Mesenchymal stem cell (in vitro differentiated cells and primary cell): ENCODE measurements around the gene PARP11.

Source experiments
- DNase-seq: peaks from one replicate; pipeline ENCODE4 v3.0.0-alpha.2; 2013
- H2AFZ ChIP-seq: one replicate; pipeline ENCODE4 v1.6.1; 2013; ENCODE audit warnings: low read depth, mild to moderate bottlenecking, control low read depth, inconsistent platforms, low read length, moderate library complexity
- H2AK5ac ChIP-seq: 2 replicates; pipeline ENCODE4 v1.6.1; 2013; ENCODE audit warnings: low read length, moderate library complexity, mild to moderate bottlenecking, inconsistent platforms; ENCODE audit not compliant: severe bottlenecking
- H2BK120ac ChIP-seq: one replicate; pipeline ENCODE4 v1.6.1; 2013; ENCODE audit warnings: low read depth, mild to moderate bottlenecking, inconsistent platforms, low read length, moderate library complexity
- H2BK12ac ChIP-seq, 2 experiments: one replicate each; pipeline ENCODE4 v1.6.1; 2013; ENCODE audit warnings: inconsistent platforms in 2 of 2, low read length in 2 of 2, mild to moderate bottlenecking in 2 of 2, moderate library complexity in 2 of 2, control low read depth in 1 of 2
- H2BK15ac ChIP-seq: one replicate; pipeline ENCODE4 v1.6.1; 2013; ENCODE audit warnings: mild to moderate bottlenecking, low read depth, inconsistent platforms; ENCODE audit not compliant: poor library complexity, severe bottlenecking
- H2BK5ac ChIP-seq: 2 replicates; pipeline ENCODE4 v1.6.1; 2013; ENCODE audit warnings: low read depth, mild to moderate bottlenecking, low read length, control low read depth, inconsistent platforms; ENCODE audit not compliant: poor library complexity, severe bottlenecking
- H3K14ac ChIP-seq, 2 experiments: one replicate each; pipeline ENCODE4 v1.6.1; 2013; ENCODE audit warnings: inconsistent platforms in 2 of 2, low read length in 2 of 2, control low read depth in 1 of 2, mild to moderate bottlenecking in 1 of 2, moderate library complexity in 1 of 2
- H3K18ac ChIP-seq, 2 experiments: one replicate each; pipeline ENCODE4 v1.6.1; 2013; ENCODE audit warnings: inconsistent platforms in 2 of 2, low read length in 2 of 2, control low read depth in 1 of 2, low read depth in 1 of 2, mild to moderate bottlenecking in 1 of 2
- H3K23ac ChIP-seq, 2 experiments: one replicate each; pipeline ENCODE4 v1.6.1; 2013; ENCODE audit warnings: inconsistent platforms in 2 of 2, low read length in 2 of 2, mild to moderate bottlenecking in 2 of 2, moderate library complexity in 2 of 2, control low read depth in 1 of 2
- H3K27ac ChIP-seq: 2 replicates; pipeline ENCODE4 v1.5.1; 2013; ENCODE audit warnings: mild to moderate bottlenecking, moderate library complexity, low read length, control low read depth, inconsistent platforms; ENCODE audit not compliant: poor library complexity, severe bottlenecking
- H3K27me3 ChIP-seq, 2 experiments: 2 replicates each; pipeline versions ENCODE4 v1.6.1 to v1.7.0; 2013; ENCODE audit warnings: low read length in 2 of 2, mild to moderate bottlenecking in 2 of 2, moderate library complexity in 2 of 2, control low read depth in 1 of 2, inconsistent platforms in 1 of 2; ENCODE audit not compliant: control insufficient read depth in 1 of 2, insufficient read depth in 1 of 2
- H3K36me3 ChIP-seq, 2 experiments: 2 replicates each; pipeline versions ENCODE4 v1.6.1 to v1.7.0; 2013; ENCODE audit warnings: low read length in 2 of 2, control low read depth in 1 of 2, inconsistent platforms in 1 of 2, low read depth in 1 of 2, mild to moderate bottlenecking in 1 of 2; ENCODE audit not compliant: insufficient read depth in 2 of 2, control insufficient read depth in 1 of 2
- H3K4ac ChIP-seq, 2 experiments: one replicate each; pipeline ENCODE4 v1.6.1; 2013; ENCODE audit warnings: inconsistent platforms in 2 of 2, low read length in 2 of 2, mild to moderate bottlenecking in 2 of 2, moderate library complexity in 2 of 2, control low read depth in 1 of 2, low read depth in 1 of 2
- H3K4me1 ChIP-seq: 2 replicates; pipeline ENCODE4 v1.6.1; 2013; ENCODE audit warnings: low read depth, low read length, control low read depth; ENCODE audit not compliant: control insufficient read depth, insufficient read depth
- H3K4me2 ChIP-seq: 2 replicates; pipeline ENCODE4 v1.6.1; 2013; ENCODE audit warnings: low read length, mild to moderate bottlenecking, inconsistent platforms; ENCODE audit not compliant: poor library complexity, severe bottlenecking
- H3K4me3 ChIP-seq, 2 experiments: 2 replicates each; pipeline versions ENCODE4 v1.5.1 to v1.7.0; 2013; ENCODE audit warnings: low read length in 2 of 2, mild to moderate bottlenecking in 2 of 2, control low read depth in 1 of 2, low read depth in 1 of 2; ENCODE audit not compliant: insufficient read depth in 1 of 2
- H3K79me1 ChIP-seq: replicated peaks from 2 replicates; pipeline ENCODE4 v1.6.1; 2013; ENCODE audit warnings: mild to moderate bottlenecking, control low read depth, low read length, inconsistent platforms; ENCODE audit not compliant: poor library complexity, severe bottlenecking
- H3K9ac ChIP-seq: 2 replicates; pipeline ENCODE4 v1.7.0; 2013; ENCODE audit warnings: mild to moderate bottlenecking, low read length, moderate library complexity
- H3K9me3 ChIP-seq: 2 replicates; pipeline ENCODE4 v1.7.0; 2013; ENCODE audit warnings: mild to moderate bottlenecking, low read length; ENCODE audit not compliant: control insufficient read depth
- H4K8ac ChIP-seq: one replicate; pipeline ENCODE4 v1.6.1; 2013; ENCODE audit warnings: inconsistent platforms, mild to moderate bottlenecking, low read length, moderate library complexity
- H4K91ac ChIP-seq: one replicate; pipeline ENCODE4 v1.6.1; 2013; ENCODE audit warnings: mild to moderate bottlenecking, low read length, inconsistent platforms
- WGBS: methylation state at CpG from one replicate; pipeline ENCODE4 v1.1.7; 2013; ENCODE audit warnings: mixed read lengths; 5-methylcytosine and 5-hydroxymethylcytosine counted together

Gene PARP11

GRCh38 chr12:3898756-3899155 is 25.6 kb upstream of the PARP11 start:
- Histone ChIP-seq H3K9ac (no peak overlapping the region), H3K9me3 (no peaks in the 10 kb centered on the region), H2AFZ (no peak overlapping the region), H4K91ac (no peak overlapping the region), H3K4me1 (no peaks in the 10 kb centered on the region), H3K27me3 (peaks cover 6 to 36% of the 10 kb centered on the region in 2 experiments), H3K4ac (no peak overlapping the region), H3K23ac (no peak overlapping the region), H3K18ac (no peak overlapping the region), H3K27ac (no peak overlapping the region), H3K79me1 (no peaks in the 10 kb centered on the region), H3K14ac (no peak overlapping the region), H3K4me2 (no peak overlapping the region), H2BK12ac (no peak overlapping the region), H2BK5ac (no peak overlapping the region), H4K8ac (no peak overlapping the region), H3K4me3 (no peak overlapping the region), H2BK120ac (no peak overlapping the region), H2BK15ac (no peak overlapping the region), H3K36me3 (no peaks in the 10 kb centered on the region), H2AK5ac (no peak overlapping the region)
- 95% methylated on average over 3 of the region's 3 CpGs for WGBS
- no peak for DNase-seq

GRCh38 chr12:3897371-3897971 is 24.3 kb upstream of the PARP11 start:
- Histone ChIP-seq H3K18ac (no peak overlapping the region), H3K27me3 (peaks cover 9 to 46% of the 10 kb centered on the region in 2 experiments), H3K4me1 (no peaks in the 10 kb centered on the region), H2BK15ac (no peak overlapping the region), H2AK5ac (no peak overlapping the region), H4K91ac (no peak overlapping the region), H3K36me3 (no peaks in the 10 kb centered on the region), H3K4ac (no peak overlapping the region), H3K79me1 (no peaks in the 10 kb centered on the region), H3K4me2 (no peak overlapping the region), H2BK5ac (no peak overlapping the region), H2AFZ (no peak overlapping the region), H3K9me3 (no peaks in the 10 kb centered on the region), H3K27ac (no peak overlapping the region), H2BK120ac (no peak overlapping the region), H3K9ac (no peak overlapping the region), H4K8ac (no peak overlapping the region), H3K14ac (no peak overlapping the region), H3K23ac (no peak overlapping the region), H3K4me3 (no peak overlapping the region), H2BK12ac (no peak overlapping the region)
- DNase-seq = no peak
- 90% methylated on average over 7 of the region's 7 CpGs for WGBS

- Histone ChIP-seq H3K14ac (no peak overlapping the region), H3K4me2 (no peak overlapping the region), H2AK5ac (no peak overlapping the region), H3K27me3 (peaks cover 12 to 52% of the 10 kb centered on the region in 2 experiments), H3K23ac (no peak overlapping the region), H3K36me3 (no peaks in the 10 kb centered on the region), H3K9ac (no peak overlapping the region), H3K4ac (no peak overlapping the region), H2BK5ac (no peak overlapping the region), H3K9me3 (no peaks in the 10 kb centered on the region), H2BK120ac (no peak overlapping the region), H4K8ac (no peak overlapping the region), H2AFZ (no peak overlapping the region), H3K79me1 (no peaks in the 10 kb centered on the region), H3K4me1 (no peaks in the 10 kb centered on the region), H3K27ac (no peak overlapping the region), H3K18ac (no peak overlapping the region), H2BK12ac (no peak overlapping the region), H3K4me3 (no peak overlapping the region), H2BK15ac (no peak overlapping the region), H4K91ac (no peak overlapping the region)
- WGBS = 59% methylated on average over 2 of the region's 2 CpGs
- peak; percentile 35 for DNase-seq
Observed at GRCh38 chr12:3896801-3897351, 23.7 kb upstream of the PARP11 start.

- no peak overlapping the region for H3K18ac ChIP-seq
- H2BK12ac ChIP-seq = no peak overlapping the region
- no peak overlapping the region for H2BK15ac ChIP-seq
- no peaks in the 10 kb centered on the region for H3K9me3 ChIP-seq
- no peak overlapping the region for H2AFZ ChIP-seq
- H3K4ac ChIP-seq = no peak overlapping the region
- H3K27me3 ChIP-seq = peaks cover 15 to 57% of the 10 kb centered on the region in 2 experiments
- H3K9ac ChIP-seq = no peak overlapping the region
- no peak for DNase-seq
- H3K4me1 ChIP-seq = no peaks in the 10 kb centered on the region
- H3K14ac ChIP-seq = no peak overlapping the region
- no peak overlapping the region for H4K91ac ChIP-seq
- H3K36me3 ChIP-seq = no peaks in the 10 kb centered on the region
- H3K79me1 ChIP-seq = no peaks in the 10 kb centered on the region
- H3K23ac ChIP-seq = no peak overlapping the region
- H3K27ac ChIP-seq = no peak overlapping the region
- no peak overlapping the region for H2AK5ac ChIP-seq
- H3K4me2 ChIP-seq = no peak overlapping the region
- H4K8ac ChIP-seq = no peak overlapping the region
- WGBS = 87% methylated on average over 2 of the region's 2 CpGs
- H2BK120ac ChIP-seq = no peak overlapping the region
- H2BK5ac ChIP-seq = no peak overlapping the region
- no peak overlapping the region for H3K4me3 ChIP-seq
Observed at GRCh38 chr12:3896356-3896755, 23.2 kb upstream of the PARP11 start.
